NCI-H748 (cell line): ENCODE data around the gene ALDH3A1.
"Not testable (repeated sequence)": the region's sequence is repeated elsewhere in the genome, so short reads cannot be mapped to it uniquely, and the experiment has no call there.

Experiments used
- DNase-seq: peaks from one replicate; lab custom pipeline; 2025; ENCODE audit not compliant: unreplicated experiment; lab: John Stamatoyannopoulos, UW

Gene ALDH3A1

DNA sequence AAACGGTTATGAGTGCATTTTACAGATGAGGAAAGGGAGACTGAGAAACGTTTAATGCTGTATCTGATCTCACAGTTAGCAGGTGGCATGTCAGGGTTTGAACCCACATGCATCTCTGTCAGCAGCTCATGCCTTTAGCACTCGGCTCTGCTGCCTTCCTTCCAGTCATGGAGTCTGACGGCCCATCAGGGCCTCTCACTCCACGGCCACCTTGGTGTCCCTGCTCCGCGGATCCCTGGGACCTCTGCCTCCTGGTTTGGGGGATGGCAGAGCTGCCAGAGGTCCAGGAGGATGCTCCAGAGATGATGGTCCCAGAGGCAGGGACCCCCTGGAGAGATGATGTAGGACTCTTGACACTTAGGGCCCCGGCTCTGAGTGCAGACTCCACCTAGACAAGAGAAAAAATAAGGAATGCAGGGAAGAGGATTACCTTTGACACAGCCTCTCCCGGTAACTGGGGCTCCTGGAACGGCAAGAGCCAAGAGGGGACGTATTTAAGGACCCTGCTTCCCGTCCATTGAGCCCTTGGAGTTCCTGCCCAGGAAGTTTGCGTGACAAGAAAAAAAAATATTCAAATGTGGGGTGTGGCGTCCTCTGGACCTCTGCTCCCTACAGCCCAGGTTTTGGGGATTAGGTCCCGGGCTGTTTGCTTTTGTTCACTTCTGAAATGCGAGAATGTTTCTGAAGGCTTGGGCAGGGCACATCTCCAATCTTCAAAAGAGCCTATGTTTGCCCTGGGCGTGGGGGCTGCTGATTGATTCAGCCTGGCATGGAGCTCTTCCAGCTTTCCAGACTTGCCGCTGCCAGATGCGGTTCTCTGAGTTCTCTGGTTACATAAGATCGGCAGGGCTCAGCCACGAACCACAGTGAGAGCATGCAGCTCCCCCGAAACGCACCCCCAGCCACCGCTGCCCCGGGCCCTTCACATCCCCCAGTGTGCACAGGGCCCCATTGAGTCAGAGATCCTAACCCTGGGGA lies at the start of gene ALDH3A1:
ALDH3A1 (minus strand) TSS at position 470 of the 978 bp plus-strand sequence. CDS start 3,169 bp downstream, outside the sequence.
- peak; percentile 17 for DNase-seq

DNA sequence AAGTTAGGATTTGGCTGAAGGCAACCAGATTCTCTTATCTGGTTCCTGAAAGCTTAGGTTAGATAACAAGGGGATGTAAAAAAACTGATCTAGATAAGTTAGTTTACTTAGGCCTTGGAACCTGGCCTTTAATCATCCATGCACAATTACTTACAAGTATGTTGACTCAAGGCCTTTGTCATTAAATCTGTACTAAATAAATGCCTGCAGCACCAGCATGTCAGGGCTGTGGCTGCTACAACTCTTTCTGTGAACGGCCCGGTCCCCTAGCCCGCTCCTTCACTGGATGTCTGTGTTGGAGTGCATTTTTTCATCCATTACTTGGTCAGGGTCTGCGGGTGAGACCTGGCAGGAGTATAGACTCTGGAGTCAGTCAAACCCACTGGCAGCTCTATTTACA lies 48.4 kb upstream of the ALDH3A1 start:
- DNase-seq, result no peak

GRCh38 chr17:19791918-19792550 lies 43.9 kb upstream of the ALDH3A1 start:
- no peak for DNase-seq

DNA sequence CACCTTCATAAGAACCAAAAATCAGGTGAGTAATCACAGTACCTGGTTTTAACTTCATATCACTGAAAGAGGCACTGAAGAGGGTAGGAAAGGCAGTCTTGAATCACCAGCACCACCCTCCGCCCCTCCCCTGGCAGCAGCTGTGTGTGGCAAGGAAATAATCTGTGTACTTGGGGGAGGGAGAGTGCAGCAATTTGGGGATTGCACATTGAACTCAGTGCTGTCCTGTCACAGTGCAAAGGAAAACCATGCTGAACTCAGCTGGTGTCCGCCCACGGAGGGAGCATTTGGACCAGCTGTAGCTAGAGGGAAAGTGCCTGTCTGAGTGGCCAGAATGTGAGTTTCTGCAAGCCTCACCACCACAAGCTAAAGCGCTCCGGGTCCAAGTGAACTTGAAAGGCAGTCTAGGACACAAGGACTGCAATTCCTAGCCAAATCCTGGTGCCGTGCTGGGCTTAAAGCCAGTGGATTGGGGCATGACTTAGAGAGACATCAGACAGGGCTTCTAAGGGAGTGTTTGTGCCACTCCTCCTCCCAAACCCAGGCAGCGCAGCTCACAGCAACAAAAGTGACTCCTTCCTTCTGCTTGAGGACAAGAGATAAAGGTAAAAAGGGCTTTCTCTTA lies 39.7 kb upstream of the ALDH3A1 start:
- DNase-seq, result no peak

DNA sequence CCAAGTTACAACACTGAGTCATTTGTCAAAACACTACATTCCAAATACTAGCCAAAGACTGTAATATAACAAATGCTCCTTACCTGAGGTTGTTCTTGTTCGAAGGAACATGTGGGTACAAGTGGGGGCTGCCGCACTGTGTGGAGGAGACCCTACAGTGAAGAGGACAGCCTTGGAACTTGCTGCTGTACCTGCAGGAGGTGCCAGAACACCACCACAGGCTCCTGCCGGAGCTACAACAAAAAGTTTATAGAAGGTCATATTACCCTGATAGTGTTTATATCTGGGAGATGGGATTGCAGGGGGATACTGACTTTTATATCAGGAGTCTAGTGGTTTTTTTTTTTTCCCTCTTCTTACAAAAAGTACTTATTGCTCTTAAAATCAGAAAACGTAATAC lies 37.8 kb upstream of the ALDH3A1 start:
- DNase-seq, result no peak

- DNase-seq, result no peak
Observed at GRCh38 chr17:19781488-19782458, 33.7 kb upstream of the ALDH3A1 start.

GRCh38 chr17:19780846-19781245 lies 32.7 kb upstream of the ALDH3A1 start:
- DNase-seq, result no peak

DNA sequence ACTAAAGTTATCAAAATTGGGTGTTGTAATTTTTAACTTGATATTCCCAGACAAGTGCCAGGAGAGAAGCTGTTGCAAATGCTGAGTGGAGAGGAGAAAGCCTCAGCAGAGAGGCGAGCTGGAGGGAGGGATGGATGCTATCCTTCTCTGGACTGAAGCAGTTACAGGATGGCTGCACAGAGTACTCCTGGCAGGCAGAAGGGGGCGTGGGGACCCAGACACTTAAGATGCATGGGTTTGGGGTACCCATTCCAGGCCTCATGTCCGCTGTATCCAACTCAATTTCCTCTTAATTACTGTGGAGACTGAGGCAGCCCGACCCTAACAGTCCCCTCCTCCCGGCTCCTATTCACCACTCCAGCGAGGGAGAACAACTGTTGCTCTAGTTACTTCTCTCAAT lies 25.4 kb upstream of the ALDH3A1 start:
- DNase-seq, result no peak

DNA sequence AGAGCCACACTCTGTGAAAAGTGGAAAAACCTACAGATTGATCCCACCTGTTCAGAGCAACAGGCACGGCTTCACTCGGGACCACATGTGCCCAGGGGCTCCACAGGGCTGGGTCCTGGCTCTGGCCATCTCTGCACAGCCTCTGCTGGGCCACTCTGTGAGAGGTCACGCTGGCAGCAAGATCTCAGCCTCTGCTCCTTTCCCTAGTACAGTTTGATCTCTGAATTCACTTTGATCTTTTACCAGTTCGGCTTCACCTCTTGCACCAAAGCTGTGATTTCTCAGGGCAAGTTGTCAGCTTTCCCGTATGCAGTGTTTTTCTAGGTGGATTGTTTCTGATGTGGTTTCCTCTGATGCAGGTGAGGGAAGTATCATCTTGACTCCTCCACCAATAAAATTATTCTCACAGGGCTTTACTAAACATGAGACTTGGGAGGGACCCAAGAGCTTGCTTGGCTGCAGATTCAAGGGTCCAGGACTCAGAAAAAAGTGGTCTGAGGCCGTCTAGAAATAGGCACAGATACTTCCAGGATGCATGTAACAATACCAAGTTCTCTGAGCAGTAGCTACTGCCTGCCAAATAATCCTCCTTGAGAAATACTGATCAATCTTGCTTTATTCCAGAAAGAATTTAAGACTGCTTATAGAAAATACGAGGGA lies 24.0 kb upstream of the ALDH3A1 start:
- no peak for DNase-seq

DNA sequence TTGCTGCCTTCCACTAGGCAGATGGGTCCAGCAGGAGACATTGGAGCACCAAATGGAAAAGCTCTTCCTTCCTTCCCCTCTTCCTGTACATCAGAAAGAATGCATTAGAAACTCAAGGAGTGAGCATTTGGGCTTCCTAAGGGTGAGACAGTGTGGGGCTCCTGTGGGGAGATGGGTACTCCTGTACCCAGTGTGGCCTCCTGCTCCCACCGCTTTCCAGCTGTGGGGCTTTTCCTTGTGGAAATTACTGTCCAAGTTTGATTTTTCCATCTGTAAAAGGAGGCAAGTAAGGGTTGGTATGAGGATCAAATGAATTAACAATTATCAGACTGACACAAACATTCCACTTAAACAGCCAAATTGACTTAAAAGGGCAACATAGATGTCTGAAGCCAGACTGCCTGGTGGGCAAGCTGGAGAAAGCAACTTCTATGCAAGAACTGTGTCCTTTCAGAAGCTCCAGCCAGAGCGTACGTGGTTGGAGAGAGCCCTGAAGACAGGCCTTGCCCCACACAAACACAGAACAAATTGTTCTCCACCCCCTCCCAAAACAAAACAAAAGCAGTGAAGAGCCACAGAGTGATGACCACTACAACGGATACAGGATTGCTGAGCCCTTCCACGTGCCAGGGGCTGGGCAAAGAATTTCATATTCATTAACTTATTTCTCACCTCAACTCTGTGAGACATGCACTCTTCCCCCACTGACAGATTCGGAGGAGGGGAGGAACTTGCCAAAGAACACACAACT lies 23.1 kb upstream of the ALDH3A1 start:
- DNase-seq, result no peak

DNA sequence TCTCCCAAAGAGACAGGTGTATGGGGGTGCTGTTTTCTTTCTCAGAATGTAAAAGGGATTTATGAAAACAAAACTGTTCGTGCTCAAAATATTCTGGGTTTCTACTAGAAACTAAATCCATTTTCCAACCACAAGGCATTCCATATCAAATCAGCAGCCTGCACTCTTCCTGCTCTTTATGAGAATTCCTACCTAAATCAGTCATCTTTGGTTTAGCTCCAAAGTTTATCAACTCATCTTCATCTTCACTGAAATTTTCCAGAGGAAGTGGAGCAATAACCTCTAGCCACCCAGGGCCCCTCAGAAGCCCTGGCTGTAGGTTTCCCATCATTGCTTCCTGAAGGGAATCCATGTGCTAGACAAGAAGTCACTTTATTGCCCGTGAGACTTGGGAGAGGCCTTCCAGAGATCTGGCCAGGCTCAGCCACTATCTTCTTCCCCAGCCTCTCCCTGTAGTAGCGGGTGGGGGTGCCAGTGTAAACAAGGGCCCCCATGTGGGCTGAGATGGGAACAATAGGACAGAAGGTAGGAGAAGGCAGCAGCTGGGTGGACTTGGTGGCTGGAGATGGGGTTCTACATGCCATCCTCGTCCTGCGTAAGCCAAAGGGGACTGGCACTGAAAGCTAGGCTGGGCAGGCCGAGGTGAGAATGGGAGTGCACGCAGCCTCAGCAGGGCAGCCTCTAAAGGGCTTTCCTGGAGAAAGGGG lies 22.0 kb upstream of the ALDH3A1 start:
- DNase-seq, result no peak

GRCh38 chr17:19768046-19768782 lies 20.1 kb upstream of the ALDH3A1 start:
- no peak for DNase-seq

DNA sequence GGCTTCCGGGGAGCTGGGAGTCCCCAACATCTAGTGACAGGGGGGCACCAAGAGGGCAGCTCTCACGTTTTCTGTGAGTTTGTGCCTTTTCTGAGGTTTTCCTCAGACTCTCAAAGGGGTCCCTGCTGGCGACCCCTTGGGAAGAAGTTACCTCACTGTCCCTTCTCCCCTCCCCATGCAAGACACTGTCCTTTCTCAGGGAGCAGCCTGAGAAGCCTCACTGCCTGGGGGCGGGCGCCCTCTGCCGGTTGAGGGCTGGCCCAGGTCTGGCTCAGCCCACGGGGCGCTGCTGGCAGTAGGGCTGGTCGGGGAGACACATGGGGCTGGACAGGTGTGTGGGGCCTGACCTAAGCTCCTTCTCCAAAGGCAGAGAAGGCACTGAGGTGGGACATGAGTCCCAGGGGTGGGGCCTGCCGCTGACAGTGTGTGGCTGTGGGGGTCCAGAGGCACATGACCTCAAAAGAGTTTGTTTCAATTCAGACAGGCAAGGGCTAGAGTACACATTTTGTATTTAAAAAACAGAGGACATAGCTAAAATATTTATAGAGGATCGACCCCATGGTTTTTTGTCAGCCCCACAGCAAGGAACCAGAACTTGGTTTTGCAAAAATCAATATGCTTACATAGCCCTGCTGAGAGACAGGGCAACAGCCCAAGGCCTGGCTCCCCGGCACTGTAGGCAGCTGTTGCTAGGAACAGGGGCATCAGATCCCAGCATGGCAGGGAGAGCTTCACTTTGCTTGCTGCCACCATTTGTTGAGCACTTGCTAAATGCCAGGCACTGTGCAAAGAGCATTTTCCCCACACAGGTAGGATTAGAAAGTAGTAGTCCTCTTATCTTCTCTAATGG lies 18.5 kb upstream of the ALDH3A1 start:
- DNase-seq, result peak; percentile 74

DNA sequence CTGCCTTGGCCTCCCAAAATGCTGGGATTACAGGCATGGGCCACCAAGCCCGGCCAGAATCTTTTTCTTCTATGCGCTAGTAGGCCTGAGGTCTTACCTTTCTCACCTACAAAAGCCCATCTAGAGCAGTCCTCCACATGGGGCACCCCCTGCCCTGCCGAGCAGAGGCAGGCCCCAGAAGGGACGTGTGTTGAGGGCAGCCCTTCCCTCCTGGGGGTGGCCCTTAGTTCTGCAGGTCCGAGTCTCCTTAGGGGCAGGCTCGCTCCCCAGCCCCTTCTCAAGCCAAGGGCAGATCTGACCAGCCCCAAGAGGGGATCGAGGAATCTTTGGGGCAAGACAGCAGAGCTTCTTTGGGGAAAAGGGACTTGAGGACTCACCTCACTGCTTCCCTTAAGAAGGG lies 17.9 kb upstream of the ALDH3A1 start:
- DNase-seq, result no peak

- DNase-seq, result not testable (repeated sequence)
Observed at GRCh38 chr17:19763991-19764390, 15.9 kb upstream of the ALDH3A1 start.

DNA sequence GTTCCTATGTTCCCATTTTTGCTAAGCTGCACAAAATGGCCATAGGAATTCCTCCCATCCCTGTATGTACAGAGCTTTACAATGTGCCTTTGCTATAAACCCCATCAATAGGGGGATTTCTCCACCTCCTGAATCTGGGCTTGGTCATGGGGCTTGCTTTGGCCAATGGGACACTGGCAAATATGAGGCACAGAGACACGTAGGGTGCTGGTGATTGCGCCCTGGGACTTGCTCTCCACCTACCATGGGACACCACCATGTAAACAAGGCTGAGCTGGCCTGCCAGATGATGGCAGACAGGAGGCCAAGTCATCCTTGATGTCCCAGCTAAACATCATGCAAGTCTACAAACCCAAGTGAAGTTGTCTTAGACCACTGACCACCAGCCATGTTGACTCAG lies 15.3 kb upstream of the ALDH3A1 start:
- no peak for DNase-seq

GRCh38 chr17:19762515-19762961 lies 14.4 kb upstream of the ALDH3A1 start:
- peak; percentile 56 for DNase-seq
